ENCODE data around the gene UBR1. TPM values are rescaled to one million over a fixed set of nuclear protein-coding genes. Genes with fewer than 3 reads are reported as not detected.

UBR1 gene
- total RNA-seq, 2 experiments from 2014 or later, result 42.6 to 45.9 TPM

DNA sequence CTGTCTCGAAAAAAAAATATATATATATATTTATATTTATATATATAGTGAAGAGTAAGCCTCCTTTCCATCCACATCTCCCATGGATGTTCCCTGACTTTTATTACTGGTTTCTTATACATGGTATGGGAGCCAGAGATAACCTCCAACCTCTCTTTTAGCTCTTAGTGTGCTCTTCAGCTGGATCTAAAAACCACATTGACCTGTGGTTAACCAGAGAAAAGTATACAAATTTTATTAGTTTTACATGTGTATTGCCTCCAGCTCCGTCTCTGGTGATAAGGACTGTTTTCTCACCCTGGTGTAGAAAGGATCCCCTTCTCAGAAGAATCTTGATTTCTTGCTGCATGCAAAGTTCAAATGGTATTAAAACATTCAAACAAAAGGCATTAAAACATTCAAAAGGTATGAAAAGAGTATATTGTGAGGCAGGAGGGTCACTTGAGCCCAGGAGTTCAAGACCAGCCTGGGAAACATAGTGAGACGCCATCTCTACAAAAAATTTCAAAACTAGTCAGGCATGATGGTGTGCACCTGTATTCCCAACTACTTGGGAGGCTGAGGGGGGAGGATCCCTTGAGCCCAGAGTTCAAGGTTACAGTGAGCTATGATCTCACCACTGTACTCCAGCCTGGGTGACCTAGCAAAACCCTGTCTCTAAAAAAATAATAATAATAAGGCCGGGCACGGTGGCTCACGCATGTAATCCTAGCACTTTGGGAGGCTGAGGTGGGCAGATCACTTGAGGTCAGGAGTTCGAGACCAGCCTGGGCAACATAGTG is 171.8 kb downstream of the UBR1 start:
- CTCF ChIA-PET, result no interaction called here

DNA sequence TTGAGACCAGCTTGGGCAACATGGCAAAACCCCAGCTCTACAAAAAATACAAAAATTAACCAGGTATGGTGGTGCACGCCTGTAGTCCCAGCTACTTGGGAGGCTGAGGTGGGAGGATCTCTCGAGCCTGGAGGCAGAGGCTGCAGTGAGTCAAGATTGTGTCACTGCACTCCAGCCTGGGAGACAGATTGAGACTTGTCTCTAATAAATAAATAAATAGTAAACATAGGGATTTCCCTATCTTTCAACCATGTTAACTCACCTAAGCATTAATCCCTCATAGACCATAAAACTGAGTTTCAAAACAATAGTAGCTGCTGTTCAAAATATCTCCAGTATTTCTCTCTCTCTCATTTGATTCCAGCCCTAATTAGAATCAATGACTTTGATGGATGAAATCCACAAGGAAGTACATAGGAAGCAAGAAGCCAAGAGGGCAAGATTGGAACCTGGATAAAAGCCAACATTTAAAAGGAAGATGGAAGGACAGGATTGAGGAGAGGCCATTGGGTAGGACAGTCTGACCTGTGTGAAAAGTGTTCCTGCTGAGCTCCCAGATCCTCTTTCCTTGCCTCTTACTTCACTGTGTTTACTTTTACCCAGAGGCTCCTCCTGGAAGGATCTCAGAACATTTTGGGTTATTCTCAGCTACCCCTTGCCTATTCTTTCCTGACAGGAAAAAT is 172.9 kb downstream of the UBR1 start:
- CTCF ChIA-PET, result no interaction called here
- no peak for DNase-seq
- Mint-ChIP-seq H3K36me3 (ENCODE audit: low read depth) (no peaks in the 10 kb centered on the region), H3K9me3 (no peaks in the 10 kb centered on the region), H3K27ac (no peak overlapping the region), H3K4me1 (ENCODE audit: low read depth) (no peaks in the 10 kb centered on the region), H3K4me3 (no peak overlapping the region), H3K27me3 (no peaks in the 10 kb centered on the region)
- Histone ChIP-seq H3K27ac (ENCODE audit: low read depth in 1 of 2, low read length in 2 of 2) (no peak overlapping the region), H3K27me3 (ENCODE audit: control insufficient read depth in 1 of 2, insufficient read depth in 2 of 2, low read length in 2 of 2) (no peaks in the 10 kb centered on the region), H3K36me3 (ENCODE audit: insufficient read depth, low read length) (no peaks in the 10 kb centered on the region), H3K4me3 (ENCODE audit: low read length) (no peak overlapping the region), H3K9me3 (ENCODE audit: control insufficient read depth in 1 of 2, insufficient read depth in 1 of 2, low read length in 2 of 2) (no peaks in the 10 kb centered on the region), H3K4me1 (ENCODE audit: insufficient read depth, low read length) (no peaks in the 10 kb centered on the region)
- TF ChIP-seq CTCF (IDR thresholded peaks at IDR 0.05), result no peak
- ATAC-seq (ENCODE audit: poor library complexity), result no peak
- POLR2A ChIA-PET, result no interaction called here
- intact Hi-C loops (cut with DNase I, micrococcal nuclease), result no loop called here

More for the DNA sequence above, 171.8 kb downstream of the UBR1 start:
- Mint-ChIP-seq H3K4me3 (no peak overlapping the region), H3K9me3 (no peaks in the 10 kb centered on the region), H3K36me3 (ENCODE audit: low read depth) (no peaks in the 10 kb centered on the region), H3K4me1 (ENCODE audit: low read depth) (no peaks in the 10 kb centered on the region), H3K27ac (no peak overlapping the region), H3K27me3 (no peaks in the 10 kb centered on the region)
- Histone ChIP-seq H3K4me1 (ENCODE audit: insufficient read depth, low read length) (no peaks in the 10 kb centered on the region), H3K27me3 (ENCODE audit: control insufficient read depth in 1 of 2, insufficient read depth in 2 of 2, low read length in 2 of 2) (no peaks in the 10 kb centered on the region), H3K36me3 (ENCODE audit: insufficient read depth, low read length) (no peaks in the 10 kb centered on the region), H3K9me3 (ENCODE audit: control insufficient read depth in 1 of 2, insufficient read depth in 1 of 2, low read length in 2 of 2) (no peaks in the 10 kb centered on the region), H3K4me3 (ENCODE audit: low read length) (no peak overlapping the region), H3K27ac (ENCODE audit: low read depth in 1 of 2, low read length in 2 of 2) (no peak overlapping the region)
- POLR2A ChIA-PET, result no interaction called here
- TF ChIP-seq CTCF (IDR thresholded peaks at IDR 0.05), result no peak
- DNase-seq (no peak), ATAC-seq (ENCODE audit: poor library complexity) (no peak)
- intact Hi-C loops (cut with DNase I, micrococcal nuclease), result no loop called here

- H3K27ac Mint-ChIP-seq, result no peak overlapping the region
- intact Hi-C loops (cut with DNase I, micrococcal nuclease), result no loop called here
- ChIA-PET CTCF (no interaction called here), POLR2A (no interaction called here)
- H3K9me3 Mint-ChIP-seq, result no peaks in the 10 kb centered on the region
- Histone ChIP-seq H3K27me3 (ENCODE audit: control insufficient read depth in 1 of 2, insufficient read depth in 2 of 2, low read length in 2 of 2) (no peaks in the 10 kb centered on the region), H3K36me3 (ENCODE audit: insufficient read depth, low read length) (no peaks in the 10 kb centered on the region), H3K4me3 (ENCODE audit: low read length) (no peak overlapping the region), H3K9me3 (ENCODE audit: control insufficient read depth in 1 of 2, insufficient read depth in 1 of 2, low read length in 2 of 2) (no peaks in the 10 kb centered on the region), H3K4me1 (ENCODE audit: insufficient read depth, low read length) (no peaks in the 10 kb centered on the region), H3K27ac (ENCODE audit: low read depth in 1 of 2, low read length in 2 of 2) (no peak overlapping the region)
- no peaks in the 10 kb centered on the region for H3K36me3 Mint-ChIP-seq (ENCODE audit: low read depth)
- H3K4me1 Mint-ChIP-seq (ENCODE audit: low read depth), result no peaks in the 10 kb centered on the region
- H3K27me3 Mint-ChIP-seq, result no peaks in the 10 kb centered on the region
- no peak for ATAC-seq (ENCODE audit: poor library complexity)
- no peak overlapping the region for H3K4me3 Mint-ChIP-seq
- no peak for TF ChIP-seq CTCF (IDR thresholded peaks at IDR 0.05)
- no peak for DNase-seq
These were observed 173.9 kb downstream of the UBR1 start for GRCh38 chr15:42931702-42932486.
